Right lobe of liver (tissue), 4 donors: ENCODE measurements around the gene ZCCHC14.

Experiments
- CTCF ChIP-seq, 4 donors: fragments of 200-600 bp in 3 of 4; fragments of 450-650 bp in 1 of 4; IDR thresholded peaks; one replicate each; pipeline versions ENCODE4 v1.5.1 to v1.8.0; 2016 to 2022; ENCODE audit warnings: antibody characterized with exemption in 4 of 4, mild to moderate bottlenecking in 2 of 4
- POLR2A ChIP-seq: fragments of 450-650 bp; IDR thresholded peaks from one replicate; pipeline ENCODE4 v1.6.1; 2017; ENCODE audit warnings: antibody characterized with exemption, mild to moderate bottlenecking
- donor health status: DM: no; HTN: no; CAD: no.
- donor health status: DM: no; HTN: no; CAD: no.
- donor health status: DM: no; HTN: yes; CAD: no.

- no peak for TF ChIP-seq CTCF (IDR thresholded peaks at IDR 0.05)
- TF ChIP-seq POLR2A = no peak
Measured at GRCh38 chr16:87417528-87417910, 75.3 kb downstream of the ZCCHC14 start.
